Progenitor cell of endocrine pancreas (in vitro differentiated cells): Measurements from ENCODE around the gene GPAM. TPM values are rescaled to one million over a fixed set of nuclear protein-coding genes. Genes with fewer than 3 reads are reported as not detected.
A peak's percentile ranks its signal among the peaks of the same experiment; 100 is the strongest.

Experiments
- DNase-seq: peaks from one replicate; pipeline ENCODE4 v3.0.0; 2021; ENCODE audit warnings: low spot score; ENCODE audit not compliant: unreplicated experiment
- H3K27ac Mint-ChIP-seq: 2 replicates; pipeline ENCODE4 v1.8.0; 2021; ENCODE audit warnings: mild to moderate bottlenecking, moderate library complexity, mixed read lengths
- H3K27me3 Mint-ChIP-seq: 2 replicates; pipeline ENCODE4 v1.8.0; 2021; ENCODE audit warnings: mixed read lengths
- H3K36me3 Mint-ChIP-seq: 2 replicates; pipeline ENCODE4 v1.8.0; 2022; ENCODE audit warnings: mixed read lengths; ENCODE audit not compliant: insufficient read depth
- H3K4me1 Mint-ChIP-seq: 2 replicates; pipeline ENCODE4 v1.8.0; 2021; ENCODE audit warnings: low read depth, mixed read lengths
- H3K4me3 Mint-ChIP-seq: 2 replicates; pipeline ENCODE4 v1.8.0; 2021; ENCODE audit warnings: low read depth, mild to moderate bottlenecking, moderate library complexity, mixed read lengths
- H3K9me3 Mint-ChIP-seq: 2 replicates; pipeline ENCODE4 v1.8.0; 2021; ENCODE audit warnings: low read depth, mixed read lengths
- CTCF ChIP-seq: fragments of 200-600 bp; sonication (generic); IDR thresholded peaks from one replicate; pipeline ENCODE4 v1.5.0; 2021; ENCODE audit warnings: antibody characterized with exemption, mild to moderate bottlenecking; ENCODE audit not compliant: unreplicated experiment
- total RNA-seq: library from RNA; stranded (reverse); gene quantifications from 2 replicates; pipeline ENCODE4 v1.2.1, GENCODE V29; 2021

The GPAM gene
- total RNA-seq, 1 donor from 2014 or later: 20.1 TPM

- H3K4me3 Mint-ChIP-seq: no peak overlapping the region
- no peak for DNase-seq
- TF ChIP-seq CTCF: no peak
- H3K4me1 Mint-ChIP-seq: peaks cover 7% of the 10 kb centered on the region
- peaks cover 3% of the 10 kb centered on the region for H3K36me3 Mint-ChIP-seq
- peaks cover 10% of the 10 kb centered on the region for H3K9me3 Mint-ChIP-seq
- H3K27me3 Mint-ChIP-seq: no peaks in the 10 kb centered on the region
- no peak overlapping the region for H3K27ac Mint-ChIP-seq
These were observed 5.9 kb upstream of the GPAM start for GRCh38 chr10:112189465-112189864.

- no peak for DNase-seq
- H3K4me3 Mint-ChIP-seq: no peak overlapping the region
- H3K4me1 Mint-ChIP-seq: peaks cover 18% of the 10 kb centered on the region
- H3K36me3 Mint-ChIP-seq: peaks cover 3% of the 10 kb centered on the region
- H3K27me3 Mint-ChIP-seq: no peaks in the 10 kb centered on the region
- H3K27ac Mint-ChIP-seq: no peak overlapping the region
- peaks cover 10% of the 10 kb centered on the region for H3K9me3 Mint-ChIP-seq
- TF ChIP-seq CTCF: no peak
These were observed 4.0 kb upstream of the GPAM start for GRCh38 chr10:112187527-112187926.

- Mint-ChIP-seq H3K4me1 (peaks cover 18% of the 10 kb centered on the region), H3K9me3 (peaks cover 10% of the 10 kb centered on the region), H3K4me3 (no peak overlapping the region), H3K27ac (no peak overlapping the region), H3K27me3 (no peaks in the 10 kb centered on the region), H3K36me3 (peaks cover 3% of the 10 kb centered on the region)
- no peak for DNase-seq
- TF ChIP-seq CTCF: no peak
These were observed 2.4 kb upstream of the GPAM start for GRCh38 chr10:112185959-112186358.

- no peak for DNase-seq
- peak overlapping the region; percentile 95 for H3K4me3 Mint-ChIP-seq
- peaks cover 27% of the 10 kb centered on the region for H3K4me1 Mint-ChIP-seq
- H3K36me3 Mint-ChIP-seq: peaks cover 5% of the 10 kb centered on the region
- peaks cover 10% of the 10 kb centered on the region for H3K9me3 Mint-ChIP-seq
- H3K27ac Mint-ChIP-seq: no peak overlapping the region
- TF ChIP-seq CTCF: no peak
- no peaks in the 10 kb centered on the region for H3K27me3 Mint-ChIP-seq
These were observed 814 bp upstream of the GPAM start for GRCh38 chr10:112184379-112184778.

- no peak for TF ChIP-seq CTCF
- peaks cover 27% of the 10 kb centered on the region for H3K4me1 Mint-ChIP-seq
- H3K36me3 Mint-ChIP-seq: peaks cover 5% of the 10 kb centered on the region
- peaks cover 10% of the 10 kb centered on the region for H3K9me3 Mint-ChIP-seq
- H3K27ac Mint-ChIP-seq: peak overlapping the region; percentile 99
- H3K27me3 Mint-ChIP-seq: no peaks in the 10 kb centered on the region
- DNase-seq: no peak
- peak overlapping the region; percentile 95 for H3K4me3 Mint-ChIP-seq
These were observed 447 bp upstream of the GPAM start for GRCh38 chr10:112184052-112184371.
